GM19035 (cell line): Measurements from ENCODE around the gene GNG7.
"Not testable (repeated sequence)": the region's sequence is repeated elsewhere in the genome, so short reads cannot be mapped to it uniquely, and the experiment has no call there.

Experiments
- ATAC-seq: cut with Tn5 transposase; IDR thresholded peaks from one replicate; pipeline ENCODE4 v1.9.1; 2021; ENCODE audit not compliant: unreplicated experiment

GNG7 gene

GRCh38 chr19:2556221-2557092 is 146.0 kb downstream of the GNG7 start:
- no peak for ATAC-seq

- no peak for ATAC-seq
These were observed 146.9 kb downstream of the GNG7 start for GRCh38 chr19:2555422-2556220.

DNA sequence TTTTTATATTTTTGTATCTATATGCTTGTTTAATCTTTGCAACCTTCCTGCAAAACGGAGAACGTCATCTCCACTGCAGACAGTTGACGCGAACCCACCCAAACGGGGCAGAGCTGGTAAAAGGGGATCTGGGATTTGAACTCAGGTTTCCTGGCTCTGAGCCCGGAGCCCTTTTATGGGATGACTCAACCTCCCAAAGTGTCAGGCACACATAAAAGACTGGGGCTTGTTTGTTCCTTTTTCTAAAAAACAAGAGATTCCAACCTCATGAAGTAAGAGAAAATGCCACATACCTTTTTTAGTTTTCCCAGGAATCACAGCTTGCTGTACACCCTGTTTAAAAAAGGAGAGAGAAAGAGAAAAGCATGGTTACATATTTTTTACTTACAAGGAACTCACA is 147.6 kb downstream of the GNG7 start:
- ATAC-seq: no peak

GRCh38 chr19:2553510-2553909 is 149.0 kb downstream of the GNG7 start:
- ATAC-seq: no peak

DNA sequence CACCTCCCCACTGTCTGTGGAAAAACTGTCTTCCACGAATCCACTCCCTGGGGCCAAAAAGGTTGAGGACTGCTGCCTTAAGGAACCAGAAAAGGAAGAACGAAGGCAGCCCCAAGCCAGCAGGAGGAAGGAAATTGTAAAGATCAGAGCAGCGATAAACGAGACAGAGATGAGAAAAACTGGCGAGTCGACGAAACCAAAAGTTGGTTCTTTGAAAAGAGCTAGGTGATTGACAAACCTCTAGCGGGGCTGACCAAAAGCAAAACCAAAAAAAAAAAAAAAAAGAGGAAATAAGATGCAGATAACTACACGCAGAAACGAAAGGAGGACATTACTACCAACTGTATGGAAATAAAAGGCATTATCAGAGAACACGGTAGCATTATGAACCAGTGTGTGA is 149.6 kb downstream of the GNG7 start:
- ATAC-seq: peak; percentile 63

DNA sequence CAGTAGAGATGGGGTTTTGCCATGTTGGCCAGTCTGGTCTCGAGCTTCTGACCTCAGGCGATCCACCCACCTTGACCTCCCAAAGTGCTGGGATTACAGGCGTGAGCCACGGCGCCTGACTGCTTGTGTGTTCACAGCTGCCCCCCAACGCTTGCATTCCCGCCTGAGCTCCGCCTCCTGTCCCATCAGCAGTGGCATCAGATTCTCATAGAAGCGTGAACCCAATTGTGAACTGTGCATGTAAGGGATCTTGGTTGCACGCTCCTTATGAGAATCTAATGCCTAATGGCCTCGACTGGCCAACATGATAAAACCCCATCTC is 150.7 kb downstream of the GNG7 start:
- no peak for ATAC-seq

GRCh38 chr19:2551172-2551863 is 151.2 kb downstream of the GNG7 start:
- no peak for ATAC-seq

DNA sequence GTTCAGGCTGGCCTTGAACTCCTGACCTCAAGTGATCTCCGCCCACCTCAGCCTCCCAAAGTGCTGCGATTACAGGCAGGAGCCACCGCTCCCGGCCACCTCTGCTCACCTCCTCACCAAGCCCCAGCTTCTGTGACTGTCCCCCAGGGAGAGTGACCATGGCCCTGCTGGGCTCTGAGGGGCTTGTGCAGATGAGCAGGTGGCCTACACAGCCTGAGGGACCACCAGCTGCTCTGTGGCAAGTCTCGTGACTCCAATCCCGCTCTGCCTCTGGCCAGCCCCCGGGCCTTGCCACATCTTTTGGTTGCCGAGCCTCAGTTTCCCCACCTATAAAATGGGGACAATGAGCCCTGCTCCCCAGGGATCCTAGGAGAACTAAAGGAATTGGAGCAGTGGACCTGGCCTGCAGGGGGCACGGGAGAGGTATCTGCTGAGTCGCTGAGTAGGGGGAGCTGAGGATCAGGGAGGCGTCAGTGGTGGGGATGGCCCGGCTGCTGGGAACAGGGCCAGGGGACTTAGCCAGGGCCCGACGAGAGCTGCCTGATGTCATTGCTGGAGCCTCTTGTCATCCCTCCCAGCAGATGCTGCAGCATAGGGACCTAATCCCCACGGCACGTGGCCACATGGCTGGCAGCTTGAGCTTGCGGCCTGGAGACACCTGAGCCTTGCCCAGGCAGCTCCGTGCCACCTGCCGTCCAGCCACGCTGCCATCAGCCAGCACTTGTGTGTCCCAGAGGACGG is 151.9 kb downstream of the GNG7 start:
- no peak for ATAC-seq

DNA sequence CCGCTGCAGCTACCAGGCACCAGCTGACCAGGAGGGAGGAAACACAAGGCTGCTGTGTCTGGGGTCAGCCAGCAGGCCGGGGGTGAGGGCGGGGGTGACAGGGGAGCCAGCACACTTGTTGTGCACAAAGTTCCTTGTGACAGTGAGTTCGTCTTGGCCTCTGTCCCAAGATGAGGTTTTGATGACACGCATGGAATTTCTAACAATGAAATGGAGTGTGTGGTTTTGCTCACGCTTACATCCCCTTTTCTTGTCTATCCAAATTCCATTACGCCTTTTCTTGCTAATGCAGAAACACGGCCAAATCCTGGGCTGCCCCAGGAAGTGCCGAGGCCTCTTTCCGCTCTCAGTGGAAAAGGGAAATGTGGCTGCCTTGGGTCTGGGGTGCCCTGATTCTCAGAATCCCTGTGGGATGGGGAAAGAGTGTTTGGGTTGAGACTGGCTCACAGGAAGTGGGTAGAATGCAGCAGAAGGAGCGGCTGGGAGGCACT is 152.7 kb downstream of the GNG7 start:
- ATAC-seq: no peak

DNA sequence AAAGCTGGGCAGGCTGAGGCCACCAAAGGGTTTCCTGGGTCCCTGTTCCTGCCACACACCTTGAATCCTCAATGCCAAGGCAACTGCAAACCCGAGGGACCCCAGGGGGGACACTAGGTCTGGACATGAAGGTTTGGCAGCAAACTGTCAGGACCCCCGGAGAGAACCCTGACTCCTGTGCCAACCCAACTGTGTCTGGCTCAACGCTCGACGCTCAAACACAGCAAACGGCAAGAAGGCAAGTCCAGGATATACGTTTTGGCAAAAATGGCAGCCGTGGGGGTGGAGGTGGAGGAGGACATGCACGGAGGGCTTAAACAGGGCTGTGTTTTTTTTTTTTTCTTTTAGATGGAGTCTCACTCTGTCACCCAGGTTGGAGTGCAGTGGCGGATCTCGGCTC is 153.5 kb downstream of the GNG7 start:
- ATAC-seq: no peak

GRCh38 chr19:2547721-2548120 is 154.8 kb downstream of the GNG7 start:
- ATAC-seq: no peak

- ATAC-seq: no peak
These were observed 155.3 kb downstream of the GNG7 start for GRCh38 chr19:2547033-2547680.

DNA sequence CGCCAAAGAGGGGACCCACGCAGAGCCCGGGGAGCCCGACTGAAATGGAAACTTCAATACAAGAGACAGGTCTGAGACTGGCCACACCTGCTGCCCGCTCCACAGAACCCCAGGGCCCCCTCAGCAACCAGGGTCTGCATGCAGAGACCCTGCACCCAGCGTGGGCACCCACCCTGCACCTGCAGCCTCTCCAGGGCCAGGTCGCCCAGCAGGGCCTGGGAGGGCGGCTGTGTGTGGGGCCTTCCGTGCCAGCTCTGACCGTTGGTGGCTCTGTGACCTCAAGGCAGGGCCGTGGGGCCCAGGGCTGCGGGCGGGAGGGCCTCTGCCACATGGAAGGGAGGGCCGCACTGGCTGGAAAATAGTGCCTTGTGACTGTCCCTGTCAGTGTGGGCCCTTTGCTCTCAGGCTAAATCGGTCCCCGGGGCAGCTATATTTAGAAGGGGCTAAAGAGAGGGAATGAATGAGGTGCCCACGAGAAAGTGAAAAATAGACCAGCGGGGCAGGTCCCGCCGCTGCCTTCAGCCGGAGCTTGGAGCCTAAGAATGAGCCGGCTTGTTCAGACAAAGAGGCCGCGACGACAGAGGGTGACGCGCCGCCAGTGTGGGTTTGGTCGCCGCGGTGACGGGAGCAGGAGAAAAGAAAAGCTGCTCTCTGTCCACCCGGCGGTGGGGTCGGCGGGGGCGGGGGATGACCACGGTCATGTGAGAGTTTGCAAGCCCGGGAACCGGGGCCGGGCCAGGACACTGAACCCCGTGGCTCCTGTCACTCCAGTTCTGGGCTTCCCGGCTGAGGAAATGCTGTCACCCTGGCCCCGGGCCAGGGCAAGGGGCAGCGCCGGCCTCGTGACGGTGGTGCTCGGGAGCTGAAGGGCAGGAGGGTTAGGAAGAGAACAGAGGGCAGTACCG is 156.1 kb downstream of the GNG7 start:
- no peak for ATAC-seq

DNA sequence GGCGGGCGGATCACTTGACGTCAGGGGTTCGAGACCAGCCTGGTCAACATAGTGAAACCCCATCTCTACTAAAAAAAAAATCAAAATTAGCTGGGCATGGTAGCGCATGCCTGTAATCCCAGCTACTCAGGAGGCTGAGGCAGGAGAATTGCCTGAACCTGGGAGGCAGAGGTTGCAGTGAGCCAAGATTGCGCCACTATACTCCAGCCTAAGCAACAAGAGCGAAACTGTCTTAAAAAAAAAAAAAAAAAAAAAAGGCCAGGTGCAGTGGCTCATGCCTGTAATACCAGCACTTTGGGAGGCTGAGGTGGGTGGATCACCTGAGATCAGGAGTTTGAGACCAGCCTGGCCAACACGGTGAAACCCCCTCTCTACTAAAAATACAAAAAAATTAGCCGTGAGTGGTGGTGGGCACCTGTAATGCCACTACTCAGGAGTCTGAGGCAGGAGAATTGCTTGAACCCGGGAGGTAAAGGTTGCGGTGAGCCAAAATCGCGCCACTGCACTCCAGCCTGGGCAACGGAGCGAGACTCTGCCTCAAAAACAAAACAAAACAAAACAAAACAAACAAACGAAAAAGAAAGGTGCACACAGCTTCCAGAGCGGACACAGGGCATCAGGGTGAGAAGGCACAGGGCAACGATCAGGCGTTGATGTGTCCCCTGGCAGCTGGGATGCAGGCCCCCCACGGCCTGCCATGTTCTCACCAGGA is 156.9 kb downstream of the GNG7 start:
- ATAC-seq: not testable (repeated sequence)

GRCh38 chr19:2544576-2545415 is 157.7 kb downstream of the GNG7 start:
- no peak for ATAC-seq

DNA sequence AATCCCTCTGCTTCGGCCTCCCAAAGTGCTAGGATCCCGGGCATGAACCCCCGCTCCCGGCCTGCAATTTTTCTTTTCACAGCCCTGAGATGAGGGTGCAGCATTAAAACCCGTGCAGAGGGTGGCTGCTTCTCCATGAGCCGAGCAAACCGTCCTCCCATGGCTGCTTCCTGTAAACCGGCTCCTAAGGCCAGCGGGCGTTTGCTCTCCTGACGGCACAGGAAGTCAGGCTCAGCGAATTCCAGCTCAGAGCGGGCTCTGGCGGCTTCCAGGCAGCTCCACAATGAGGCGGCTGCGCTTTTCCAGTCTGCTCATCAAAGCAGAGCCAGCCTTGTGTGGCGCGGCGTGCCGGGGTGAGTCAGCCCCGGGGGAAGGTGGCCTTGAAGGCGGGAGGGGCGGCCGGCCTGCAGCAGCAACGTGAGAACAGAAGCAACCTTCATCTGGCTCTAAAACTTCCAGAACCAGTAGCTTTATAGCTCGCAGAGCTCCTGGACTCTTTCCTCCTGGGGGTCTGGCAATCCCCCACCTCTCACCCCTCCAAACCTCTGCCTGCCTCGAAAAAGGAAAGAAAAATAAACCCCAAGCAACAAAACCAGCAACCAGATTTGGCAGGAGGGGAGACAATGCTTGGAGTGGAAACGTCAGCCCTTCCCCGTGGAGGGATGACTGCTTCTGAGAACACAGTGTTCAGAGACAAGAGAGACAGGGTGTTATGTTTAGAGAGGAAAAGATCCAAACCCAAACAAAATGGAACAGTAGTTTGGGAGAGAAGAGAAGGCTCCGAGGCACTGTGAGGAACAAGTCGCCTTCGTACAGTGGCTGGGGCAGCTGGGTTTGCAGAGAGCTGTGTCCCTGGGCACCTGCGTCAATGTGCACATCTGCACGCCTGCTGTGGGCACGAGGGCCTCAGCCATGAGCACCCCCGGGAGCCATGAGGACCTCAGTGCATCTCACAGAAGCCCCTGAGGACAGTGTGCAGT is 158.7 kb downstream of the GNG7 start:
- no peak for ATAC-seq

GRCh38 chr19:2543072-2543462 is 159.4 kb downstream of the GNG7 start:
- not testable (repeated sequence) for ATAC-seq
